PC-3 (cell line): ENCODE measurements around the gene HSPB6.

ENCODE experiments used
- CTCF ChIP-seq: fragments of 300-600 bp; sonication (generic); conservative IDR thresholded peaks from 2 replicates; pipeline ENCODE4 v1.5.1; 2017; ENCODE audit warnings: antibody characterized with exemption, low read depth, mild to moderate bottlenecking, low read length
- EZH2 ChIP-seq: fragments of 300-600 bp; sonication (generic); IDR thresholded peaks from one replicate; pipeline ENCODE4 v1.6.1; 2017; ENCODE audit warnings: antibody characterized with exemption, mild to moderate bottlenecking, low read length; ENCODE audit not compliant: unreplicated experiment

- TF ChIP-seq CTCF (no peak), EZH2 (no peak)
Observed at GRCh38 chr19:35757231-35757748, 461 bp upstream of the HSPB6 start.
